GM12892 (cell line): ENCODE data around the gene MED22.
"Not testable (repeated sequence)": the region's sequence is repeated elsewhere in the genome, so short reads cannot be mapped to it uniquely, and the experiment has no call there.

Source experiments
- POLR2A ChIP-seq: IDR thresholded peaks from 2 replicates; pipeline ENCODE4 v1.6.1; 2011; ENCODE audit warnings: low read depth, low read length, control low read depth
- POLR2AphosphoS5 ChIP-seq: IDR thresholded peaks from 2 replicates; pipeline ENCODE4 v1.6.1; 2011; ENCODE audit warnings: low read depth, low read length, control low read depth

DNA sequence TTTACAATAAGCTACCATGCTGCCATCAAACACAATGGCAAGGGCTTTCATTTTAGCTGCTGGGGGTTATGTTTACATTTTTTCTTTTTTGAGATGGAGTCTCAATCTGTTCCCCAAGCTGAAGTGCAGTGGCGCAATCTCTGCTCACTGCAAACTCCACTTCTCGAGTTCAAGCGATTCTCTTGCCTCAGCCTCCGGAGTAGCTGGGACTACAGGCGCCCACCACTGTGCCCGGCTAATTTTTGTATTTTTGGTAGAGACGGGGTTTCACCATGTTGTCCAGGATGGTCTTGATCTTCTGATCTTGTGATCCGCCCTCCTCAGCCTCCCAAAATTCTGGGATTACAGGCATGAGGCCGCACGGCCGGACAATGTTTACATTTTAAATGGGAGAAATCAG lies 13.0 kb downstream of the MED22 start:
- not testable (repeated sequence) for TF ChIP-seq POLR2AphosphoS5, POLR2A
